A549 (cell line): ENCODE measurements around the gene UBE2O.

Source experiments
- EP300 ChIP-seq, 2 experiments: fragments of >200 bp; sonication (Bioruptor Twin); formaldehyde crosslinking; IDR thresholded peaks; 2 replicates in 1 of 2; 3 replicates in 1 of 2; pipeline ENCODE4 v1.6.1; 2016 to 2017
- JUNB ChIP-seq: fragments of >200 bp; sonication (Bioruptor Twin); formaldehyde crosslinking; IDR thresholded peaks from 2 replicates; pipeline ENCODE4 v1.6.1; 2016
- KDM1A ChIP-seq: fragments of 200-600 bp; sonication (generic); IDR thresholded peaks from 2 replicates; pipeline ENCODE4 v1.6.1; 2016; ENCODE audit warnings: low read depth, mild to moderate bottlenecking
- NR3C1 ChIP-seq: fragments of >200 bp; sonication (Bioruptor Twin); formaldehyde crosslinking; IDR thresholded peaks from 3 replicates; pipeline ENCODE4 v1.6.1; 2017
- POLR2A ChIP-seq: IDR thresholded peaks from 2 replicates; pipeline ENCODE4 v1.6.1; 2012; ENCODE audit warnings: mild to moderate bottlenecking, low read length
- RAD21 ChIP-seq, 2 experiments: fragments of >200 bp in 1 of 2; sonication (Bioruptor Twin) in 1 of 2; formaldehyde crosslinking in 1 of 2; IDR thresholded peaks in 1 of 2; conservative IDR thresholded peaks in 1 of 2; 2 replicates in 1 of 2; 3 replicates in 1 of 2; pipeline ENCODE4 v1.6.1; 2012 to 2018; ENCODE audit warnings: inconsistent platforms in 1 of 2
- RARB ChIP-seq: fragments of 250-450 bp; sonication (Bioruptor Pico); IDR thresholded peaks from 2 replicates; pipeline ENCODE4 v1.8.0; 2021; ENCODE audit warnings: mild to moderate bottlenecking, moderate library complexity
- RCOR1 ChIP-seq: fragments of 150-350 bp; IDR thresholded peaks from 2 replicates; pipeline ENCODE4 v1.6.1; 2014; ENCODE audit warnings: antibody characterized with exemption, low read length, low read depth
- SMC3 ChIP-seq: fragments of >200 bp; sonication (Bioruptor Twin); formaldehyde crosslinking; IDR thresholded peaks from 3 replicates; pipeline ENCODE4 v1.6.1; 2018; ENCODE audit warnings: inconsistent platforms
- TF ChIP-seq, protein P1 (sequence below): fragments of >200 bp; sonication (Bioruptor Twin); formaldehyde crosslinking; IDR thresholded peaks from 3 replicates; pipeline ENCODE4 v1.5.1; 2016
- TF ChIP-seq, protein P2 (sequence below): IDR thresholded peaks from 2 replicates; pipeline ENCODE4 v1.6.1; 2012

DNA sequence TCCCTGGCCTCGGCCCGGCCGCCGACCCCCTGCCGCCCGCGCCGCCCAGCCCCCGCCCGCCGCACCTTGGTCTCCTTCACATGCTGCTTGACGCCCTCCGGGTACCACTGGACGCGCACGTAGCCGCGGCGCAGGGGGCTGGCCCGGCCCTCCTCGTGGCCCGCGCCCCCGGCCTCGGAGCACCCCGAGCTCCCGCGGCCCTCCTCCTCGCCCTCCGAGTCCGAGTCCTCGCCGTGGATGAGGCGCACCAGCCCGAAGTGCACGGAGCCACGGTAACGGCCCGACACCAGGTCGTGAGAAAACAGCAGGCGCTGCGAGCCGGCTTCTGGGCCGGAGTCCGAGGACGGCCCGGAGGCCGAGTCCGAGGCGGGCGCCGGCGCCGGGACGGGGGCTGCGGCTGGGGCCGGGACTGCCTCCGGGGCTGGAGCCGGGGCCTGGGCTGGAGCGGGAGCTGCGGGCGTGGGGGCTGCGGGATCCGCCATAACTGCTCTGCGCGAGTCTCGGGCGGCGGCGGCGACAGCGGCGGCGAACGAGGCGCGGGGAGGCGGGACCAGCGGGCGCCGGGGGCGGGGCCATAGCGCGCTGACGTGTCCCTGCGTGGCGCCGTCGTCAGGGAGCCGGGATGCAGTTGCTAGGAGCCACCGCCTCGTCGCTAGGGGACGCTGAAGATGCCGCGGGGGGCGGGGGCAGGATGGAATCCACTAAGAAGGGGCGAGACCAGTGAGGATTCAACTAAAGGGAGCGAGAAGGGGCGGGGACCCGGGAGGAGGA is at the start of gene UBE2O:
- TF ChIP-seq, protein P1, sequence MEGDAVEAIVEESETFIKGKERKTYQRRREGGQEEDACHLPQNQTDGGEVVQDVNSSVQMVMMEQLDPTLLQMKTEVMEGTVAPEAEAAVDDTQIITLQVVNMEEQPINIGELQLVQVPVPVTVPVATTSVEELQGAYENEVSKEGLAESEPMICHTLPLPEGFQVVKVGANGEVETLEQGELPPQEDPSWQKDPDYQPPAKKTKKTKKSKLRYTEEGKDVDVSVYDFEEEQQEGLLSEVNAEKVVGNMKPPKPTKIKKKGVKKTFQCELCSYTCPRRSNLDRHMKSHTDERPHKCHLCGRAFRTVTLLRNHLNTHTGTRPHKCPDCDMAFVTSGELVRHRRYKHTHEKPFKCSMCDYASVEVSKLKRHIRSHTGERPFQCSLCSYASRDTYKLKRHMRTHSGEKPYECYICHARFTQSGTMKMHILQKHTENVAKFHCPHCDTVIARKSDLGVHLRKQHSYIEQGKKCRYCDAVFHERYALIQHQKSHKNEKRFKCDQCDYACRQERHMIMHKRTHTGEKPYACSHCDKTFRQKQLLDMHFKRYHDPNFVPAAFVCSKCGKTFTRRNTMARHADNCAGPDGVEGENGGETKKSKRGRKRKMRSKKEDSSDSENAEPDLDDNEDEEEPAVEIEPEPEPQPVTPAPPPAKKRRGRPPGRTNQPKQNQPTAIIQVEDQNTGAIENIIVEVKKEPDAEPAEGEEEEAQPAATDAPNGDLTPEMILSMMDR: peak; percentile 44; the same call in 2 of the 3 replicates
- peak; percentile 56 for TF ChIP-seq POLR2A
- no peak for TF ChIP-seq EP300 (IDR thresholded peaks at IDR 0.05)
- TF ChIP-seq JUNB: no peak
- TF ChIP-seq, protein P2, sequence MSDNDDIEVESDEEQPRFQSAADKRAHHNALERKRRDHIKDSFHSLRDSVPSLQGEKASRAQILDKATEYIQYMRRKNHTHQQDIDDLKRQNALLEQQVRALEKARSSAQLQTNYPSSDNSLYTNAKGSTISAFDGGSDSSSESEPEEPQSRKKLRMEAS: peak; percentile 6; the same call in 1 of the 2 replicates
- no peak for TF ChIP-seq NR3C1
- TF ChIP-seq RARB: no peak
- TF ChIP-seq RAD21 (conservative IDR thresholded peaks at IDR 0.05 in 1 of 2, IDR thresholded peaks at IDR 0.05 in 1 of 2): no peak
- no peak; the same call in none of the 2 replicates for TF ChIP-seq KDM1A
- peak; percentile 99 for TF ChIP-seq RCOR1
- no peak for TF ChIP-seq SMC3
